Thyroid gland (tissue), 4 donors: ENCODE data around the gene KCNMB2.

Experiments used
- POLR2A ChIP-seq, 2 donors: fragments of 450-650 bp; IDR thresholded peaks; one replicate each; pipeline ENCODE4 v1.6.1; 2017; ENCODE audit warnings: antibody characterized with exemption in 2 of 2, mild to moderate bottlenecking in 2 of 2, moderate library complexity in 1 of 2
- TF ChIP-seq, protein P1 (sequence below), 6 experiments: fragments of 200-600 bp in 3 of 6; fragments of 450-650 bp in 3 of 6; sonication (generic) in 3 of 6; IDR thresholded peaks; one replicate each; pipeline ENCODE4 v1.5.1; 2016 to 2019; ENCODE audit warnings: antibody characterized with exemption in 6 of 6, mild to moderate bottlenecking in 2 of 6, inconsistent platforms in 1 of 6, moderate library complexity in 1 of 6

- TF ChIP-seq, protein P1, sequence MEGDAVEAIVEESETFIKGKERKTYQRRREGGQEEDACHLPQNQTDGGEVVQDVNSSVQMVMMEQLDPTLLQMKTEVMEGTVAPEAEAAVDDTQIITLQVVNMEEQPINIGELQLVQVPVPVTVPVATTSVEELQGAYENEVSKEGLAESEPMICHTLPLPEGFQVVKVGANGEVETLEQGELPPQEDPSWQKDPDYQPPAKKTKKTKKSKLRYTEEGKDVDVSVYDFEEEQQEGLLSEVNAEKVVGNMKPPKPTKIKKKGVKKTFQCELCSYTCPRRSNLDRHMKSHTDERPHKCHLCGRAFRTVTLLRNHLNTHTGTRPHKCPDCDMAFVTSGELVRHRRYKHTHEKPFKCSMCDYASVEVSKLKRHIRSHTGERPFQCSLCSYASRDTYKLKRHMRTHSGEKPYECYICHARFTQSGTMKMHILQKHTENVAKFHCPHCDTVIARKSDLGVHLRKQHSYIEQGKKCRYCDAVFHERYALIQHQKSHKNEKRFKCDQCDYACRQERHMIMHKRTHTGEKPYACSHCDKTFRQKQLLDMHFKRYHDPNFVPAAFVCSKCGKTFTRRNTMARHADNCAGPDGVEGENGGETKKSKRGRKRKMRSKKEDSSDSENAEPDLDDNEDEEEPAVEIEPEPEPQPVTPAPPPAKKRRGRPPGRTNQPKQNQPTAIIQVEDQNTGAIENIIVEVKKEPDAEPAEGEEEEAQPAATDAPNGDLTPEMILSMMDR (IDR thresholded peaks at IDR 0.05): no peak
- TF ChIP-seq POLR2A (IDR thresholded peaks at IDR 0.05): no peak
Measured at GRCh38 chr3:178634975-178635374, 98.7 kb downstream of the KCNMB2 start.
